ENCODE measurements around the gene FAM13A.
"Not testable (repeated sequence)": the region's sequence is repeated elsewhere in the genome, so short reads cannot be mapped to it uniquely, and the experiment has no call there.

The FAM13A gene

GRCh38 chr4:88999392-88999930, 57.5 kb downstream of the FAM13A start:
- no peak for DNase-seq (ENCODE audit: low read depth)

GRCh38 chr4:88998891-88999290, 58.1 kb downstream of the FAM13A start:
- DNase-seq (ENCODE audit: low read depth) = no peak

- DNase-seq (ENCODE audit: low read depth) = no peak
These were observed 59.0 kb downstream of the FAM13A start for GRCh38 chr4:88998001-88998400.

GRCh38 chr4:88995874-88996273, 61.1 kb downstream of the FAM13A start:
- no peak for DNase-seq (ENCODE audit: low read depth)

GRCh38 chr4:88995257-88995656, 61.7 kb downstream of the FAM13A start:
- DNase-seq (ENCODE audit: low read depth) = not testable (repeated sequence)

- DNase-seq (ENCODE audit: low read depth) = no peak
These were observed 63.7 kb downstream of the FAM13A start for GRCh38 chr4:88993246-88993645.

- DNase-seq (ENCODE audit: low read depth) = no peak
These were observed 65.2 kb downstream of the FAM13A start for GRCh38 chr4:88991746-88992145.

- DNase-seq (ENCODE audit: low read depth) = no peak
These were observed 67.0 kb downstream of the FAM13A start for GRCh38 chr4:88989990-88990389.

- DNase-seq (ENCODE audit: low read depth) = peak; percentile 74
These were observed 71.8 kb downstream of the FAM13A start for GRCh38 chr4:88985088-88985773.

GRCh38 chr4:88982757-88983156, 74.2 kb downstream of the FAM13A start:
- no peak for DNase-seq (ENCODE audit: low read depth)

GRCh38 chr4:88981993-88982392, 75.0 kb downstream of the FAM13A start:
- DNase-seq (ENCODE audit: low read depth) = no peak

- DNase-seq (ENCODE audit: low read depth) = no peak
These were observed 75.4 kb downstream of the FAM13A start for GRCh38 chr4:88981556-88981955.

- no peak for DNase-seq (ENCODE audit: low read depth)
These were observed 77.7 kb downstream of the FAM13A start for GRCh38 chr4:88979276-88979675.

- no peak for DNase-seq (ENCODE audit: low read depth)
These were observed 80.3 kb downstream of the FAM13A start for GRCh38 chr4:88976775-88977035.

- DNase-seq (ENCODE audit: low read depth) = peak; percentile 32
These were observed 80.8 kb downstream of the FAM13A start for GRCh38 chr4:88975958-88976774.

- no peak for DNase-seq (ENCODE audit: low read depth)
These were observed 85.4 kb downstream of the FAM13A start for GRCh38 chr4:88971536-88971935.

- no peak for DNase-seq (ENCODE audit: low read depth)
These were observed 87.2 kb downstream of the FAM13A start for GRCh38 chr4:88969746-88970145.

- DNase-seq (ENCODE audit: low read depth) = no peak
These were observed 87.7 kb downstream of the FAM13A start for GRCh38 chr4:88969271-88969670.

GRCh38 chr4:88967883-88968331, 89.1 kb downstream of the FAM13A start:
- no peak for DNase-seq (ENCODE audit: low read depth)

GRCh38 chr4:88965053-88965452, 91.9 kb downstream of the FAM13A start:
- no peak for DNase-seq (ENCODE audit: low read depth)

- DNase-seq (ENCODE audit: low read depth) = no peak
These were observed 92.5 kb downstream of the FAM13A start for GRCh38 chr4:88964450-88964849.

GRCh38 chr4:88963817-88964216, 93.2 kb downstream of the FAM13A start:
- DNase-seq (ENCODE audit: low read depth) = no peak

- no peak for DNase-seq (ENCODE audit: low read depth)
These were observed 94.6 kb downstream of the FAM13A start for GRCh38 chr4:88962396-88962795.
